ENCODE results near the gene C5orf34. TPM values are rescaled to one million over a fixed set of nuclear protein-coding genes. Genes with fewer than 3 reads are reported as not detected.
A peak's percentile ranks its signal among the peaks of the same experiment; 100 is the strongest.

The C5orf34 gene
- total and polyA plus RNA-seq, 9 of the 15 experiments (the other 6 are each of a cell fraction or from before 2014, with no cell fraction given): 13.2 to 32.6 (median 20.7) TPM

DNA sequence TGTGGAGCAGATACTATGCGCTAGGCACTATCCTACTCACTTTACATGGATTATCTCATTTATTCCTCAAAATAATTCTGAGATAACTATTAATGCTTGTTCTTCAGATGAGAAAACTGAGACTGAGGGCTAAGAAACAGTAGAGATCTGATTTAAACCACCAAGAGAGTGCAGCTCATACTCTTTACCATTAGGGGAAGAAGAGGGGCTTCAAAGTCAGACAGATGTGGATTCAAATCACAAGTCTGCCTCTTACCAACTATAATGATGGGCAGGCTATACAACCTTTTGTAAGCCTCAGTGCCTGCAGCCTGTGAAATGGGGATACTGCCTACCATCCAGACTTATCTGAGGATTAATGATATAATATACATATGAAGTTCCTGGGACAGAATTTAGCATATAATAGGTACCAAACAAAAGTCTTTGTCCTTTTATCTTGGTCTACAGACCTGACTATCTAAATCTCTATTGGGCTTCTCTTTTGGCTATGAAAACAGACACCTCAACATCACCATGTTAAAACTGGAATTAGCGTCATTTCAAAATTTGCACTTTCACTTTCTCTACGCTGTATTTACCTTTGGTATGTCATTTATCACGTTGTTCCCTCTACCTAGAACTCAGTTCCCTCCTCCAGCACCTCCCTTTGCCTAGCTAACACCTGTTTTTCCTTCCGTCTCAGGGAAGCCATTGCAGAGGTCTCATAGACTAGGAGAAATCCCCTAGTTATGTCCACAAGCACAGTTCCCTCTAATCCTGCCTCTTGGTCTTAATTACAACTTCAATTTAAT lies 17.4 kb downstream of the C5orf34 start (continued):
- TF ChIP-seq ELK3 (CRISPR knock-in tag; IDR thresholded peaks at IDR 0.05): no peak
- TF ChIP-seq KHSRP (IDR thresholded peaks at IDR 0.05): no peak
- TF ChIP-seq WHSC1 (IDR thresholded peaks at IDR 0.05; ENCODE audit: low read length): no peak

DNA sequence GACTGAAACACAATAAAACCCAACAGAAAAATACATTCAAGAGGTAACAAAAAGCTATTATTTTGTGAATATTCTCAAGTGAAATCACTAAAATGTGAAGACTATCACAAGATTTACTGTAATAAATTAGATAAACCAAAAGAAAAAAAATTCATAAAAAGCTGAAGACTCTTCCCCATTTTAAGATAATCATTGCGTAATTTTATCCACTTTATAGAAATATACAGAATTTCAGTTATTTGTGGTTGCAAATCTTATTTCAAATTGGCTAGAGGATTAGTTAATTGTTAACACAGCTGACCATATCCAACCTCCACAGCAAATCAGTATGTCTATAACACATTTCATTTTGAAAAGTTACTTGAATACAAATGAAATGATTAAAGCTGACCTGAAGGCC lies 23.6 kb downstream of the C5orf34 start:
- Histone ChIP-seq H3K79me2 (ENCODE audit: control insufficient read depth, insufficient read depth, low read length) (no peaks in the 10 kb centered on the region), H3K4me3 (no peak overlapping the region), H3K36me3 (ENCODE audit: control insufficient read depth, insufficient read depth, low read length) (peaks cover 51% of the 10 kb centered on the region; the same call in 2 of the 3 replicates), H3K9me1 (ENCODE audit: control insufficient read depth, insufficient read depth, low read length) (no peaks in the 10 kb centered on the region), H3K27me3 (ENCODE audit: control insufficient read depth in 2 of 2, insufficient read depth in 2 of 2, low read length in 2 of 2) (no peaks in the 10 kb centered on the region), H3K9ac (ENCODE audit: insufficient read depth in 1 of 2, low read depth in 2 of 2, low read length in 2 of 2) (no peak overlapping the region), H4K20me1 (replicated peaks; ENCODE audit: control insufficient read depth, insufficient read depth, low read length) (no peaks in the 10 kb centered on the region), H3K27ac (ENCODE audit: extremely low read depth, low read depth, low read length) (no peak overlapping the region), H3K9me3 (replicated peaks; ENCODE audit: control insufficient read depth, insufficient read depth, low read depth, low read length) (no peaks in the 10 kb centered on the region), H3K4me1 (replicated peaks in 1 of 2; ENCODE audit: control insufficient read depth in 2 of 2, insufficient read depth in 2 of 2, low read length in 2 of 2) (no peaks in the 10 kb centered on the region), H3K4me2 (ENCODE audit: insufficient read depth, low read length) (no peak overlapping the region), H2AFZ (ENCODE audit: low read depth, low read length) (no peak overlapping the region)
- intact Hi-C loops (cut with micrococcal nuclease) (no loop called here), in situ Hi-C loops (cut with MboI) (no loop called here)
- WGBS (ENCODE audit: insufficient coverage, low coverage, missing lambda C conversion rate): 96% methylated on average over 1 of the region's 1 CpG
- ATAC-seq: no peak
- ChIA-PET POLR2A (interaction anchor here (1.4 kb wide), 1 partner anchor 12 kb away, joined by 3 read pairs; no protein-coding TSS in a partner anchor), CTCF (ENCODE audit: low intra/inter-chr PET ratio) (no interaction called here)
- no peak for FAIRE-seq
- no TSS peak for BruUV-seq (replicated peaks)
- DNase-seq (ENCODE audit: extremely low read depth in 1 of 4, low spot score in 3 of 4): no peak
- TF ChIP-seq MBD2 (IDR thresholded peaks at IDR 0.05; ENCODE audit: borderline replicate concordance, low read depth): no peak
- TF ChIP-seq CEBPB (tag; IDR thresholded peaks at IDR 0.05): peak; percentile 93
- no peak for TF ChIP-seq CEBPG (CRISPR knock-in tag; IDR thresholded peaks at IDR 0.05)
- TF ChIP-seq CEBPG (tag; conservative IDR thresholded peaks at IDR 0.05 in 1 of 2, IDR thresholded peaks at IDR 0.05 in 1 of 2): peak; percentile 69 to 96
- TF ChIP-seq IRF9 (tag; IDR thresholded peaks at IDR 0.05): no peak
- no peak for TF ChIP-seq NKRF (IDR thresholded peaks at IDR 0.05; ENCODE audit: borderline replicate concordance)
- no peak for TF ChIP-seq SMAD4 (CRISPR knock-in tag; conservative IDR thresholded peaks at IDR 0.05)
- TF ChIP-seq ZBTB5 (IDR thresholded peaks at IDR 0.05): no peak
- no peak for TF ChIP-seq ZBTB26 (CRISPR knock-in tag; IDR thresholded peaks at IDR 0.05)
- no peak for TF ChIP-seq MCM7 (IDR thresholded peaks at IDR 0.05)

Measured in K562 (cell line).